Naive thymus-derived CD8-positive, alpha-beta T cell (primary cell): ENCODE results near the gene TUFT1. TPM values are rescaled to one million over a fixed set of nuclear protein-coding genes. Genes with fewer than 3 reads are reported as not detected.

Experiments
- microRNA-seq: library from miRNA; unstranded; fragments of <30 nt; microRNA quantifications from one replicate; pipeline ENCODE4 v1.2.0, GENCODE V29; 2022; ENCODE audit warnings: borderline microRNAs expressed
- polyA plus RNA-seq, 3 donors: library from polyadenylated mRNA; unstranded; fragments of 300-500 nt; fragmentation: Illumina TruSeq; gene quantifications; one replicate each; pipeline ENCODE4 v1.2.3, GENCODE V29; 2021
- total RNA-seq, 8 experiments: library from RNA in 2 of 8; stranded (reverse) in 2 of 8; gene quantifications; one replicate each; pipeline ENCODE4 v1.2.3 and lab custom pipeline; 2021 to 2026

Gene TUFT1
- total and polyA plus RNA-seq, 5 experiments from 2014 or later, result 0.80 to 3.2 (median 1.9) TPM

Small RNA genes lying within 50 kb of the gene (microRNA-seq; reads per million reads assigned to microRNA genes)
- gene MIR554, result not detected

Other genes with a start within 250 kb of the TUFT1 start
- 10 to 100 TPM; 91.8 to 96.6 TPM for gene PI4KB, start 212.9 kb upstream of the TUFT1 start, total RNA-seq
- 10 to 100 TPM; 42.4 to 63.3 (median 52.3) TPM for gene PI4KB, start 212.9 kb upstream of the TUFT1 start, polyA plus RNA-seq
- 10 to 100 TPM; 64.5 to 68.3 TPM for gene RFX5, start 193.1 kb upstream of the TUFT1 start, total RNA-seq
- 10 to 100 TPM; 22.8 to 38.8 (median 23.9) TPM for gene RFX5, start 193.1 kb upstream of the TUFT1 start, polyA plus RNA-seq
- not detected for gene SELENBP1, start 167.6 kb upstream of the TUFT1 start, total RNA-seq
- not detected for gene SELENBP1, start 167.6 kb upstream of the TUFT1 start, polyA plus RNA-seq
- 100 to 1,000 TPM; 224 to 230 TPM for gene PSMB4, start 140.7 kb upstream of the TUFT1 start, total RNA-seq
- gene PSMB4, start 140.7 kb upstream of the TUFT1 start, polyA plus RNA-seq, result 10 to 100 TPM; 47.4 to 57.5 (median 57.3) TPM
- gene POGZ, start 80.8 kb upstream of the TUFT1 start, total RNA-seq, result 100 to 1,000 TPM; 101 to 112 TPM
- gene POGZ, start 80.8 kb upstream of the TUFT1 start, polyA plus RNA-seq, result 1 to 10 TPM; 5.9 to 9.5 (median 9.0) TPM
- 1 to 10 TPM; 2.6 to 2.7 TPM for gene CGN, start 28.9 kb upstream of the TUFT1 start, total RNA-seq
- 1 to 10 TPM in 2 of 3 donors, under 1 TPM in 1; 0.08 to 1.3 (median 1.0) TPM for gene CGN, start 28.9 kb upstream of the TUFT1 start, polyA plus RNA-seq
- 10 to 100 TPM; 32.8 to 33.3 TPM for gene SNX27, start 71.7 kb downstream of the TUFT1 start, total RNA-seq
- 10 to 100 TPM in 1 of 3 donors, 1 to 10 TPM in 2; 8.3 to 12.2 (median 9.1) TPM for gene SNX27, start 71.7 kb downstream of the TUFT1 start, polyA plus RNA-seq
- not detected for gene CELF3, start 176.5 kb downstream of the TUFT1 start, total RNA-seq
- not detected for gene CELF3, start 176.5 kb downstream of the TUFT1 start, polyA plus RNA-seq
- not detected for gene RIIAD1, start 181.2 kb downstream of the TUFT1 start, total RNA-seq
- gene RIIAD1, start 181.2 kb downstream of the TUFT1 start, polyA plus RNA-seq, result not detected
- 100 to 1,000 TPM in 1 of 2 experiments, 10 to 100 TPM in 1; 97.9 to 110 TPM for gene MRPL9, start 223.2 kb downstream of the TUFT1 start, total RNA-seq
- 100 to 1,000 TPM; 125 to 137 (median 127) TPM for gene MRPL9, start 223.2 kb downstream of the TUFT1 start, polyA plus RNA-seq